Neuron (in vitro differentiated cells): Measurements from ENCODE around the gene LMTK2.

Experiments used
- H2AFZ ChIP-seq: one replicate; pipeline ENCODE4 v1.6.1; 2013; ENCODE audit warnings: low read depth, mild to moderate bottlenecking, inconsistent platforms, low read length, moderate library complexity
- H3K27me3 ChIP-seq: one replicate; pipeline ENCODE4 v1.6.1; 2013; ENCODE audit warnings: low read length; ENCODE audit not compliant: insufficient read depth
- H3K36me3 ChIP-seq: one replicate; pipeline ENCODE4 v1.6.1; 2013; ENCODE audit warnings: low read length; ENCODE audit not compliant: insufficient read depth
- H3K4me1 ChIP-seq: one replicate; pipeline ENCODE4 v1.6.1; 2013; ENCODE audit warnings: low read length; ENCODE audit not compliant: insufficient read depth
- H3K4me3 ChIP-seq: 2 replicates; pipeline ENCODE4 v1.5.1; 2013; ENCODE audit warnings: mild to moderate bottlenecking, low read length, moderate library complexity
- H3K9me3 ChIP-seq: one replicate; pipeline ENCODE4 v1.6.1; 2013; ENCODE audit warnings: low read length

LMTK2 gene

GRCh38 chr7:98229991-98230745 is 123.5 kb downstream of the LMTK2 start:
- peaks cover 25% of the 10 kb centered on the region for H3K36me3 ChIP-seq
- H3K4me3 ChIP-seq, result no peak overlapping the region
- H3K27me3 ChIP-seq, result no peaks in the 10 kb centered on the region
- no peak overlapping the region for H2AFZ ChIP-seq
- no peaks in the 10 kb centered on the region for H3K4me1 ChIP-seq
- H3K9me3 ChIP-seq, result no peaks in the 10 kb centered on the region

- no peaks in the 10 kb centered on the region for H3K9me3 ChIP-seq
- H3K4me1 ChIP-seq, result no peaks in the 10 kb centered on the region
- no peak overlapping the region for H3K4me3 ChIP-seq
- H2AFZ ChIP-seq, result no peak overlapping the region
- no peaks in the 10 kb centered on the region for H3K27me3 ChIP-seq
- H3K36me3 ChIP-seq, result peaks cover 22% of the 10 kb centered on the region
These were observed 124.2 kb downstream of the LMTK2 start for GRCh38 chr7:98230746-98231471.

- Histone ChIP-seq H3K36me3 (peaks cover 17% of the 10 kb centered on the region), H3K9me3 (no peaks in the 10 kb centered on the region), H2AFZ (no peak overlapping the region), H3K4me1 (no peaks in the 10 kb centered on the region), H3K27me3 (no peaks in the 10 kb centered on the region), H3K4me3 (no peak overlapping the region)
These were observed 125.0 kb downstream of the LMTK2 start for GRCh38 chr7:98231493-98232262.

GRCh38 chr7:98232263-98232585 is 125.6 kb downstream of the LMTK2 start:
- H3K4me3 ChIP-seq, result no peak overlapping the region
- no peaks in the 10 kb centered on the region for H3K4me1 ChIP-seq
- no peaks in the 10 kb centered on the region for H3K27me3 ChIP-seq
- no peaks in the 10 kb centered on the region for H3K9me3 ChIP-seq
- peaks cover 17% of the 10 kb centered on the region for H3K36me3 ChIP-seq
- no peak overlapping the region for H2AFZ ChIP-seq

- no peaks in the 10 kb centered on the region for H3K27me3 ChIP-seq
- H2AFZ ChIP-seq, result no peak overlapping the region
- peaks cover 13% of the 10 kb centered on the region for H3K36me3 ChIP-seq
- no peaks in the 10 kb centered on the region for H3K4me1 ChIP-seq
- H3K9me3 ChIP-seq, result no peaks in the 10 kb centered on the region
- no peak overlapping the region for H3K4me3 ChIP-seq
These were observed 126.1 kb downstream of the LMTK2 start for GRCh38 chr7:98232799-98233198.

- H3K27me3 ChIP-seq, result no peaks in the 10 kb centered on the region
- H2AFZ ChIP-seq, result no peak overlapping the region
- H3K4me3 ChIP-seq, result no peak overlapping the region
- H3K4me1 ChIP-seq, result no peaks in the 10 kb centered on the region
- H3K36me3 ChIP-seq, result peaks cover 16% of the 10 kb centered on the region
- H3K9me3 ChIP-seq, result no peaks in the 10 kb centered on the region
These were observed 126.8 kb downstream of the LMTK2 start for GRCh38 chr7:98233219-98234070.

- no peaks in the 10 kb centered on the region for H3K9me3 ChIP-seq
- no peak overlapping the region for H3K4me3 ChIP-seq
- no peaks in the 10 kb centered on the region for H3K27me3 ChIP-seq
- H3K4me1 ChIP-seq, result no peaks in the 10 kb centered on the region
- no peak overlapping the region for H2AFZ ChIP-seq
- H3K36me3 ChIP-seq, result peaks cover 21% of the 10 kb centered on the region
These were observed 127.9 kb downstream of the LMTK2 start for GRCh38 chr7:98234429-98235147.

- Histone ChIP-seq H3K4me1 (no peaks in the 10 kb centered on the region), H3K27me3 (no peaks in the 10 kb centered on the region), H3K4me3 (no peak overlapping the region), H2AFZ (no peak overlapping the region), H3K36me3 (peaks cover 15% of the 10 kb centered on the region), H3K9me3 (no peaks in the 10 kb centered on the region)
These were observed 129.2 kb downstream of the LMTK2 start for GRCh38 chr7:98235901-98236300.

- Histone ChIP-seq H3K9me3 (no peaks in the 10 kb centered on the region), H2AFZ (no peak overlapping the region), H3K36me3 (peaks cover 14% of the 10 kb centered on the region), H3K27me3 (no peaks in the 10 kb centered on the region), H3K4me3 (no peak overlapping the region), H3K4me1 (no peaks in the 10 kb centered on the region)
These were observed 129.9 kb downstream of the LMTK2 start for GRCh38 chr7:98236355-98237185.

- Histone ChIP-seq H3K4me1 (no peaks in the 10 kb centered on the region), H3K4me3 (no peak overlapping the region), H3K9me3 (no peaks in the 10 kb centered on the region), H3K27me3 (no peaks in the 10 kb centered on the region), H3K36me3 (peaks cover 14% of the 10 kb centered on the region), H2AFZ (no peak overlapping the region)
These were observed 131.4 kb downstream of the LMTK2 start for GRCh38 chr7:98238076-98238475.

GRCh38 chr7:98238976-98239375 is 132.3 kb downstream of the LMTK2 start:
- no peak overlapping the region for H2AFZ ChIP-seq
- H3K4me3 ChIP-seq, result no peak overlapping the region
- peaks cover 18% of the 10 kb centered on the region for H3K36me3 ChIP-seq
- no peaks in the 10 kb centered on the region for H3K9me3 ChIP-seq
- H3K27me3 ChIP-seq, result no peaks in the 10 kb centered on the region
- no peaks in the 10 kb centered on the region for H3K4me1 ChIP-seq
